SK-N-SH (cell line): ENCODE results near the gene TNRC6A. TPM values are rescaled to one million over a fixed set of nuclear protein-coding genes. Genes with fewer than 3 reads are reported as not detected.
"Not testable (repeated sequence)": the region's sequence is repeated elsewhere in the genome, so short reads cannot be mapped to it uniquely, and the experiment has no call there.

Source experiments
- CTCF ChIA-PET: fragments of 300-600, 350-600 bp; formaldehyde crosslinking; extraction: SDS; loops from one replicate; lab custom pipeline; 2021; lab: Yijun Ruan, JAX
- POLR2A ChIA-PET: fragments of 350-600 bp; sonication (Branson Sonifier 250); formaldehyde crosslinking; extraction: SDS; loops from one replicate; lab custom pipeline; 2020; ENCODE audit warnings: antibody characterized with exemption, inconsistent platforms; lab: Yijun Ruan, JAX
- DNase-seq: peaks from one replicate; pipeline ENCODE4 v3.0.0; 2012
- H2AFZ ChIP-seq: fragments of 200-600 bp; sonication (generic); 2 replicates; pipeline ENCODE4 v1.8.1; 2016; ENCODE audit warnings: antibody characterized with exemption, mild to moderate bottlenecking, low read depth
- H3F3A ChIP-seq: fragments of 200-600 bp; sonication (generic); replicated peaks from 2 replicates; pipeline ENCODE3; 2016; ENCODE audit warnings: antibody characterized with exemption, mild to moderate bottlenecking; ENCODE audit not compliant: insufficient read depth
- H3K27ac ChIP-seq, 2 experiments: fragments of 200-500 bp in 1 of 2; fragments of 200-600 bp in 1 of 2; sonication (Bioruptor generic) in 1 of 2; sonication (generic), shearing (Covaris generic) in 1 of 2; 2 replicates each; pipeline versions ENCODE4 v1.5.1 to v1.6.1; 2014 to 2016; ENCODE audit warnings: low read depth in 2 of 2, inconsistent platforms in 1 of 2, low read length in 1 of 2, mild to moderate bottlenecking in 1 of 2, mixed read lengths in 1 of 2
- H3K27me3 ChIP-seq: fragments of 200-600 bp; sonication (generic), shearing (Covaris generic); 2 replicates; pipeline ENCODE4 v1.6.1; 2016; ENCODE audit warnings: mixed run types; ENCODE audit not compliant: insufficient read depth
- H3K36me3 ChIP-seq, 2 experiments: fragments of 200-500 bp in 1 of 2; fragments of 200-600 bp in 1 of 2; sonication (Bioruptor generic) in 1 of 2; sonication (generic) in 1 of 2; replicated peaks in 1 of 2; 2 replicates each; pipeline versions ENCODE3 to v1.5.1; 2014 to 2016; ENCODE audit warnings: low read length in 1 of 2, mild to moderate bottlenecking in 1 of 2; ENCODE audit not compliant: insufficient read depth in 2 of 2, control insufficient read depth in 1 of 2
- H3K4me1 ChIP-seq, 2 experiments: fragments of 200-500 bp in 1 of 2; fragments of 200-600 bp in 1 of 2; sonication (Bioruptor generic) in 1 of 2; sonication (generic), shearing (Covaris generic) in 1 of 2; 2 replicates each; pipeline versions ENCODE4 v1.5.1 to v1.6.1; 2014 to 2016; ENCODE audit warnings: low read depth in 1 of 2, low read length in 1 of 2, mixed run types in 1 of 2; ENCODE audit not compliant: insufficient read depth in 2 of 2, control insufficient read depth in 1 of 2
- H3K4me2 ChIP-seq: fragments of 200-600 bp; sonication (generic), shearing (Covaris generic); 2 replicates; pipeline ENCODE4 v1.6.1; 2017; ENCODE audit warnings: mixed run types
- H3K4me3 ChIP-seq, 2 experiments: fragments of 200-500 bp in 1 of 2; fragments of 200-600 bp in 1 of 2; sonication (Bioruptor generic) in 1 of 2; sonication (generic), shearing (Covaris generic) in 1 of 2; 2 replicates each; pipeline versions ENCODE4 v1.5.1 to v1.8.1; 2014 to 2016; ENCODE audit warnings: low read depth in 2 of 2, inconsistent platforms in 1 of 2, low read length in 1 of 2, mild to moderate bottlenecking in 1 of 2, mixed read lengths in 1 of 2, moderate library complexity in 1 of 2
- H3K79me2 ChIP-seq: fragments of 200-600 bp; sonication (generic); 2 replicates; pipeline ENCODE4 v1.8.1; 2017; ENCODE audit warnings: mild to moderate bottlenecking; ENCODE audit not compliant: insufficient read depth
- H3K9ac ChIP-seq: fragments of 200-600 bp; sonication (generic); 2 replicates; pipeline ENCODE4 v1.6.1; 2017; ENCODE audit warnings: mixed run types
- H3K9me2 ChIP-seq: fragments of 200-600 bp; sonication (generic); 2 replicates; pipeline ENCODE4 v1.6.1; 2017; ENCODE audit warnings: mixed run types
- H3K9me3 ChIP-seq: fragments of 200-600 bp; sonication (generic); 2 replicates; pipeline ENCODE4 v1.6.1; 2017; ENCODE audit warnings: mixed run types, mild to moderate bottlenecking, moderate library complexity
- H4K20me1 ChIP-seq: fragments of 200-600 bp; sonication (generic); 2 replicates; pipeline ENCODE4 v1.6.1; 2017; ENCODE audit warnings: mild to moderate bottlenecking, mixed run types; ENCODE audit not compliant: insufficient read depth
- FOSL2 ChIP-seq: IDR thresholded peaks from 2 replicates; pipeline ENCODE4 v1.4.0; 2012; ENCODE audit warnings: low read depth, mild to moderate bottlenecking, moderate library complexity, borderline replicate concordance
- FOXM1 ChIP-seq: IDR thresholded peaks from 2 replicates; pipeline ENCODE4 v1.4.0; 2012; ENCODE audit warnings: low read depth, mild to moderate bottlenecking
- GATA2 ChIP-seq: sonication (generic); formaldehyde crosslinking; IDR thresholded peaks from 2 replicates; pipeline ENCODE4 v1.5.0; 2020; ENCODE audit warnings: mild to moderate bottlenecking, missing genetic modification reagents
- MEF2A ChIP-seq: IDR thresholded peaks from 2 replicates; pipeline ENCODE4 v1.4.0; 2012; ENCODE audit warnings: low read depth, borderline replicate concordance
- TAF1 ChIP-seq: IDR thresholded peaks from 2 replicates; pipeline ENCODE4 v1.6.1; 2012; ENCODE audit warnings: low read depth, mild to moderate bottlenecking, low read length, moderate library complexity, borderline replicate concordance
- TCF12 ChIP-seq: IDR thresholded peaks from 2 replicates; pipeline ENCODE4 v1.4.0; 2012
- YY1 ChIP-seq: IDR thresholded peaks from 2 replicates; pipeline ENCODE4 v1.4.0; 2012; ENCODE audit warnings: low read depth, mild to moderate bottlenecking
- WGBS: methylation state at CpG from one replicate; pipeline ENCODE4 v1.1.6; 2017; ENCODE audit warnings: low lambda C conversion rate; 5-methylcytosine and 5-hydroxymethylcytosine counted together
- polyA plus RNA-seq, 3 experiments: library from polyadenylated mRNA; depleted of rRNA; stranded (reverse); fragments of >200 nt; gene quantifications; 2 replicates each; pipeline ENCODE4 v1.2.3, GENCODE V29; 2012
- TF ChIP-seq, protein P1 (sequence below): IDR thresholded peaks from 2 replicates; pipeline ENCODE4 v1.6.1; 2012; ENCODE audit warnings: mild to moderate bottlenecking, low read depth, low read length, moderate library complexity
- TF ChIP-seq, protein P2 (sequence below): IDR thresholded peaks from 2 replicates; pipeline ENCODE4; 2012

TNRC6A gene
- polyA plus RNA-seq, 1 of the 3 experiments (the other 2 are of a cell fraction) = 32.5 TPM

DNA sequence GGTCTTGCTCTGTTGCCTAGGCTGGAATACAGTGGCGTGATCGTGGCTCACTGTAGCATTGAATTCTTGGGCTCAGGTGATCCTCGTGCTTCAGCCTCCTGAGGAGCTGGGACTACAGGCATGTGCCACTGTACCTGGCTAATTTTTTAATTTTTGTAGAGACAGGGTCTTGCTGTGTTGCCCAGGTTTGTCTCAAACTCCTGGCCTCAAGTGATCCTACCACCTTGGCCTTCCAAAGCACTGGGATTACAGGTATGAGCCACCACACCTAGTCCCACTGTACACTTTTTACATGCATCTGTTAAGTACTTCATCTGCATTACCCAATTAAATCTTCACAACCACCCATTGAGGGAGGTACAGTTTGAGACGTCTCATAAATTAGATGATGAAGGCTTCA lies 12.4 kb downstream of the TNRC6A start:
- H2AFZ ChIP-seq = no peak overlapping the region
- H3K79me2 ChIP-seq = peaks cover 99% of the 10 kb centered on the region
- peaks cover 100% of the 10 kb centered on the region for H4K20me1 ChIP-seq
- peaks cover 13 to 19% of the 10 kb centered on the region in 2 experiments; a peak in 3 of 4 replicates for H3K4me1 ChIP-seq
- TF ChIP-seq YY1 = no peak
- no peak for TF ChIP-seq FOSL2
- no peak for TF ChIP-seq TAF1
- no peak for TF ChIP-seq FOXM1
- TF ChIP-seq GATA2 (CRISPR knock-in tag) = no peak
- TF ChIP-seq, protein P1, sequence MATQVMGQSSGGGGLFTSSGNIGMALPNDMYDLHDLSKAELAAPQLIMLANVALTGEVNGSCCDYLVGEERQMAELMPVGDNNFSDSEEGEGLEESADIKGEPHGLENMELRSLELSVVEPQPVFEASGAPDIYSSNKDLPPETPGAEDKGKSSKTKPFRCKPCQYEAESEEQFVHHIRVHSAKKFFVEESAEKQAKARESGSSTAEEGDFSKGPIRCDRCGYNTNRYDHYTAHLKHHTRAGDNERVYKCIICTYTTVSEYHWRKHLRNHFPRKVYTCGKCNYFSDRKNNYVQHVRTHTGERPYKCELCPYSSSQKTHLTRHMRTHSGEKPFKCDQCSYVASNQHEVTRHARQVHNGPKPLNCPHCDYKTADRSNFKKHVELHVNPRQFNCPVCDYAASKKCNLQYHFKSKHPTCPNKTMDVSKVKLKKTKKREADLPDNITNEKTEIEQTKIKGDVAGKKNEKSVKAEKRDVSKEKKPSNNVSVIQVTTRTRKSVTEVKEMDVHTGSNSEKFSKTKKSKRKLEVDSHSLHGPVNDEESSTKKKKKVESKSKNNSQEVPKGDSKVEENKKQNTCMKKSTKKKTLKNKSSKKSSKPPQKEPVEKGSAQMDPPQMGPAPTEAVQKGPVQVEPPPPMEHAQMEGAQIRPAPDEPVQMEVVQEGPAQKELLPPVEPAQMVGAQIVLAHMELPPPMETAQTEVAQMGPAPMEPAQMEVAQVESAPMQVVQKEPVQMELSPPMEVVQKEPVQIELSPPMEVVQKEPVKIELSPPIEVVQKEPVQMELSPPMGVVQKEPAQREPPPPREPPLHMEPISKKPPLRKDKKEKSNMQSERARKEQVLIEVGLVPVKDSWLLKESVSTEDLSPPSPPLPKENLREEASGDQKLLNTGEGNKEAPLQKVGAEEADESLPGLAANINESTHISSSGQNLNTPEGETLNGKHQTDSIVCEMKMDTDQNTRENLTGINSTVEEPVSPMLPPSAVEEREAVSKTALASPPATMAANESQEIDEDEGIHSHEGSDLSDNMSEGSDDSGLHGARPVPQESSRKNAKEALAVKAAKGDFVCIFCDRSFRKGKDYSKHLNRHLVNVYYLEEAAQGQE = no peak
- no peak for TF ChIP-seq MEF2A
- TF ChIP-seq TCF12 = no peak
- TF ChIP-seq, protein P2, sequence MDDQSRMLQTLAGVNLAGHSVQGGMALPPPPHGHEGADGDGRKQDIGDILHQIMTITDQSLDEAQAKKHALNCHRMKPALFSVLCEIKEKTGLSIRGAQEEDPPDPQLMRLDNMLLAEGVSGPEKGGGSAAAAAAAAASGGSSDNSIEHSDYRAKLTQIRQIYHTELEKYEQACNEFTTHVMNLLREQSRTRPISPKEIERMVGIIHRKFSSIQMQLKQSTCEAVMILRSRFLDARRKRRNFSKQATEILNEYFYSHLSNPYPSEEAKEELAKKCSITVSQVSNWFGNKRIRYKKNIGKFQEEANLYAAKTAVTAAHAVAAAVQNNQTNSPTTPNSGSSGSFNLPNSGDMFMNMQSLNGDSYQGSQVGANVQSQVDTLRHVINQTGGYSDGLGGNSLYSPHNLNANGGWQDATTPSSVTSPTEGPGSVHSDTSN = no peak
- 96% methylated on average over 4 of the region's 4 CpGs for WGBS
- ChIA-PET POLR2A (no interaction called here), CTCF (interaction anchor here (1.0 to 1.8 kb wide), 2 partner anchors 11 to 25 kb away, joined by 3 to 4 read pairs; no protein-coding TSS in a partner anchor)
- no peak overlapping the region for H3K4me2 ChIP-seq
- H3F3A ChIP-seq = peaks cover 17% of the 10 kb centered on the region
- H3K27me3 ChIP-seq = no peaks in the 10 kb centered on the region
- peaks cover 3 to 23% of the 10 kb centered on the region in 2 experiments for H3K36me3 ChIP-seq
- no peak overlapping the region; a peak in 1 of 4 replicates for H3K27ac ChIP-seq
- no peaks in the 10 kb centered on the region for H3K9me2 ChIP-seq
- H3K4me3 ChIP-seq = no peak overlapping the region
- H3K9me3 ChIP-seq = no peaks in the 10 kb centered on the region
- DNase-seq = no peak
- no peak overlapping the region for H3K9ac ChIP-seq

DNA sequence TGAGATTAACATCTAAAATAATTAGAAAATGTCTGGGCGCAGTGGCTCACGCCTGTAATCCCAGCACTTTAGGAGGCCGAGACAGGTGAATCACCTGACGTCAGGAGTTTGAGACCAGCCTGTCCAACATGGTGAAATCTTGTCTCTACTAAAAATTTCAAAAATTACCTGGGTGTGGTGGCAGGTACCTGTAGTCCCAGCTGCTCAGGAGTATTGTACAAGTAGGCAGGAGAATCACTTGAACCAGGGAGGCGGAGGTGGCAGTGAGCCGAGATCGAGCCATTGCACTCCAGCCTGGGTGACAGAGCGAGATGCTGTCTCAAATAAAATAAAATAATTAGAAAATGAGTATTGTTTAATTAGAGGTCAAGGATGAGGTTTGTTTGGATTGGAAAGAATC lies 13.2 kb downstream of the TNRC6A start:
- H3K27ac ChIP-seq, H3K4me2 ChIP-seq, CTCF ChIA-PET, H2AFZ ChIP-seq, POLR2A ChIA-PET, H3K9me2 ChIP-seq, H3K27me3 ChIP-seq, H3K9ac ChIP-seq, DNase-seq, H3K9me3 ChIP-seq, H3K4me3 ChIP-seq: not testable (repeated sequence)
- WGBS = 96% methylated on average over 8 of the region's 8 CpGs
- H3K4me1 ChIP-seq = peaks cover 14 to 19% of the 10 kb centered on the region in 2 experiments
- H4K20me1 ChIP-seq = peaks cover 100% of the 10 kb centered on the region
- H3K79me2 ChIP-seq = peaks cover 100% of the 10 kb centered on the region
- H3K36me3 ChIP-seq = peaks cover 3 to 23% of the 10 kb centered on the region in 2 experiments
- peaks cover 17% of the 10 kb centered on the region for H3F3A ChIP-seq
